Endodermal cell (in vitro differentiated cells): ENCODE measurements around the gene CYP4A22. TPM values are rescaled to one million over a fixed set of nuclear protein-coding genes. Genes with fewer than 3 reads are reported as not detected.

Source experiments
- total RNA-seq, 2 donors: library from RNA; stranded (reverse); fragmentation: NEBNext Ultra II Directional in 1 of 2; extraction: Animal tissue kit (Norgen Biotek cat#: 25700) in 1 of 2; gene quantifications; 2 replicates in 1 of 2; 3 replicates in 1 of 2; pipeline ENCODE4 v1.2.1, GENCODE V29; 2021

Gene CYP4A22
- total RNA-seq, 2 donors from 2014 or later = 0.35 TPM; not detected in 1

Other genes with a start within 250 kb of the CYP4A22 start
- under 1 TPM; 0.24 to 0.62 TPM for gene CYP4A11, start 196.0 kb upstream of the CYP4A22 start, total RNA-seq
- gene CYP4X1, start 113.8 kb upstream of the CYP4A22 start, total RNA-seq = 10 to 100 TPM in 1 of 2 donors, 1 to 10 TPM in 1; 8.8 to 12.9 TPM
- gene CYP4Z1, start 70.2 kb upstream of the CYP4A22 start, total RNA-seq = under 1 TPM; 0.20 to 0.31 TPM
- gene PDZK1IP1, start 52.6 kb downstream of the CYP4A22 start, total RNA-seq = not detected
- gene TAL1, start 94.8 kb downstream of the CYP4A22 start, total RNA-seq = under 1 TPM in 1 of 2 donors, not detected in 1; 0.04 TPM
- 10 to 100 TPM; 39.3 to 48.0 TPM for gene STIL, start 176.7 kb downstream of the CYP4A22 start, total RNA-seq
- gene CMPK1, start 196.3 kb downstream of the CYP4A22 start, total RNA-seq = 10 to 100 TPM; 41.6 to 42.0 TPM